ENCODE data around the gene STX8.

GRCh38 chr17:9568004-9568403 is 7.6 kb downstream of the STX8 start:
- TF ChIP-seq, protein P1, sequence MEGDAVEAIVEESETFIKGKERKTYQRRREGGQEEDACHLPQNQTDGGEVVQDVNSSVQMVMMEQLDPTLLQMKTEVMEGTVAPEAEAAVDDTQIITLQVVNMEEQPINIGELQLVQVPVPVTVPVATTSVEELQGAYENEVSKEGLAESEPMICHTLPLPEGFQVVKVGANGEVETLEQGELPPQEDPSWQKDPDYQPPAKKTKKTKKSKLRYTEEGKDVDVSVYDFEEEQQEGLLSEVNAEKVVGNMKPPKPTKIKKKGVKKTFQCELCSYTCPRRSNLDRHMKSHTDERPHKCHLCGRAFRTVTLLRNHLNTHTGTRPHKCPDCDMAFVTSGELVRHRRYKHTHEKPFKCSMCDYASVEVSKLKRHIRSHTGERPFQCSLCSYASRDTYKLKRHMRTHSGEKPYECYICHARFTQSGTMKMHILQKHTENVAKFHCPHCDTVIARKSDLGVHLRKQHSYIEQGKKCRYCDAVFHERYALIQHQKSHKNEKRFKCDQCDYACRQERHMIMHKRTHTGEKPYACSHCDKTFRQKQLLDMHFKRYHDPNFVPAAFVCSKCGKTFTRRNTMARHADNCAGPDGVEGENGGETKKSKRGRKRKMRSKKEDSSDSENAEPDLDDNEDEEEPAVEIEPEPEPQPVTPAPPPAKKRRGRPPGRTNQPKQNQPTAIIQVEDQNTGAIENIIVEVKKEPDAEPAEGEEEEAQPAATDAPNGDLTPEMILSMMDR (IDR thresholded peaks at IDR 0.05), result no peak
- TF ChIP-seq ZFX (IDR thresholded peaks at IDR 0.05; ENCODE audit: borderline replicate concordance), result no peak

All from 22Rv1 (cell line).